NB4 (cell line): ENCODE measurements around the gene DSCAM.

ENCODE experiments used
- CTCF ChIP-seq: IDR thresholded peaks from one replicate; pipeline ENCODE4 v1.5.1; 2012; ENCODE audit warnings: low read depth, low read length
- POLR2A ChIP-seq: IDR thresholded peaks from 2 replicates; pipeline ENCODE4 v1.6.1; 2011; ENCODE audit warnings: mild to moderate bottlenecking; ENCODE audit not compliant: insufficient read length; ENCODE audit errors: extremely low read depth

GRCh38 chr21:40254540-40255465 lies 592.2 kb downstream of the DSCAM start:
- TF ChIP-seq CTCF (no peak), POLR2A (no peak)
